Activated T-cell treated with anti-CD3 and anti-CD28 coated beads for 4 hours (primary cell): ENCODE results near the gene MED25.

Source experiments
- DNase-seq: peaks from one replicate; pipeline ENCODE4 v3.0.0-alpha.2; 2020

Gene MED25

GRCh38 chr19:49845414-49845813, 27.3 kb downstream of the MED25 start:
- no peak for DNase-seq

- DNase-seq = no peak
Observed at GRCh38 chr19:49846408-49846807, 28.3 kb downstream of the MED25 start.

- no peak for DNase-seq
Observed at GRCh38 chr19:49847731-49848696, 29.9 kb downstream of the MED25 start.

GRCh38 chr19:49848938-49849337, 30.8 kb downstream of the MED25 start:
- DNase-seq = no peak

GRCh38 chr19:49849433-49850220, 31.5 kb downstream of the MED25 start:
- no peak for DNase-seq

GRCh38 chr19:49850221-49850486, 32.1 kb downstream of the MED25 start:
- no peak for DNase-seq

- peak; percentile 81 for DNase-seq
Observed at GRCh38 chr19:49850487-49851342, 32.6 kb downstream of the MED25 start, which contains the start of gene PTOV1. Gene PTOV1 (plus strand): TSS chr19:49851159.

GRCh38 chr19:49851456-49852259, 33.6 kb downstream of the MED25 start:
- DNase-seq = no peak

GRCh38 chr19:49852631-49853126, 34.6 kb downstream of the MED25 start:
- DNase-seq = no peak

GRCh38 chr19:49853852-49854377, 35.8 kb downstream of the MED25 start:
- no peak for DNase-seq

GRCh38 chr19:49854378-49855263, 36.5 kb downstream of the MED25 start:
- DNase-seq = no peak

GRCh38 chr19:49855277-49855675, 37.2 kb downstream of the MED25 start:
- no peak for DNase-seq

- no peak for DNase-seq
Observed at GRCh38 chr19:49855676-49856573, 37.8 kb downstream of the MED25 start.

- DNase-seq = no peak
Observed at GRCh38 chr19:49856574-49857021, 38.5 kb downstream of the MED25 start.

- DNase-seq = no peak
Observed at GRCh38 chr19:49857061-49857837, 39.2 kb downstream of the MED25 start.

GRCh38 chr19:49857838-49858087, 39.7 kb downstream of the MED25 start:
- no peak for DNase-seq

- no peak for DNase-seq
Observed at GRCh38 chr19:49858088-49858985, 40.2 kb downstream of the MED25 start.
